GM08714 (cell line): ENCODE measurements around the gene DOK4.

ENCODE experiments used
- H3K4me3 ChIP-seq: fragments of 200-500 bp; sonication (Bioruptor generic); 2 replicates; pipeline ENCODE4 v1.5.1; 2014; ENCODE audit warnings: mild to moderate bottlenecking, low read length, inconsistent platforms
- ZNF274 ChIP-seq: IDR thresholded peaks from 2 replicates; pipeline ENCODE4 v1.6.1; 2012; ENCODE audit warnings: mild to moderate bottlenecking, low read depth, low read length

Gene DOK4

DNA sequence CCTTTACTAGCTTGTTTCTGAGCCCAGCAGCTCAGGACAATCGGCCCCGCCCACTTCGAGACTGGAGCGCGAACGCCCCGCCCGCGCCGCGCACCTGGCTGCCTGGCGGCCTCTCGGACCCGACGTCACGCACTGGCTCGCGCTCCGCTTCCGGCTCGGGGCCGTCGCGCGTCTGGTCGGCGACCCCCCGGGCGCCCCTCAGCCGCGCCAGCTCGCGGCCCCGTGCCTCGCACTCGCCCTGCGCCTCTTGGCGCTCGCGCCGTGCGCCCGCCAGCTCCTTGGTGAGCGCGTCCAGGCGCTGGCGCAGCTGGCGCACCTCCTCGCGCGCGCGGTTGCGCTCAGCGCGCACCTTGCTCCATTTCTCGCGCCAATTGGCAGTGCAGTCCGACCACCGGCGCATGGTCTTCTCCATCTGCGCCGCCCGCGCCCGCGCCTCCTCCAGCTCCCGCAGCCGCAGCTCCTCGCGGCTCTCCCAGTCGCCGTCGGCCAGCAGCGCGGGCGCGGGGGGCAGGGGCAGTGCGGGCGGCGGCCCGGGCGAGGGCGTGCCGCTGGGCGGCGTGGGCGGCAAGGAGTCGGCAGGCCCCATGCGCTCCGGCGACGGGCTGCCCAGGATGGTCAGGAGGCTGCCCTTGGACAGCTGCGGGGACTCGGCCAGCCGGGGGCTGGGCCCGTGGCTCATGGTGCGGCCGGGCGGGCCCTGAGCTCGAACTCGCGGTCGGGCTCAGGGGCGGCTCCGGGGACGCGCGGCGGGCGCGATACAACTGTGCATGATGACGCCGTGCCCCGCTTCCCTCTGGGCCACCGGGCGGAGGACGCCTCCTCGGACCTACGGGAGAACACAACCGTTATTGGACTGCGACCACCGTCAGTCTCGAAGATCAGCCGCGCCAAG, 42.5 kb upstream of the DOK4 start:
- TF ChIP-seq ZNF274: no peak
- H3K4me3 ChIP-seq: no peak overlapping the region

DNA sequence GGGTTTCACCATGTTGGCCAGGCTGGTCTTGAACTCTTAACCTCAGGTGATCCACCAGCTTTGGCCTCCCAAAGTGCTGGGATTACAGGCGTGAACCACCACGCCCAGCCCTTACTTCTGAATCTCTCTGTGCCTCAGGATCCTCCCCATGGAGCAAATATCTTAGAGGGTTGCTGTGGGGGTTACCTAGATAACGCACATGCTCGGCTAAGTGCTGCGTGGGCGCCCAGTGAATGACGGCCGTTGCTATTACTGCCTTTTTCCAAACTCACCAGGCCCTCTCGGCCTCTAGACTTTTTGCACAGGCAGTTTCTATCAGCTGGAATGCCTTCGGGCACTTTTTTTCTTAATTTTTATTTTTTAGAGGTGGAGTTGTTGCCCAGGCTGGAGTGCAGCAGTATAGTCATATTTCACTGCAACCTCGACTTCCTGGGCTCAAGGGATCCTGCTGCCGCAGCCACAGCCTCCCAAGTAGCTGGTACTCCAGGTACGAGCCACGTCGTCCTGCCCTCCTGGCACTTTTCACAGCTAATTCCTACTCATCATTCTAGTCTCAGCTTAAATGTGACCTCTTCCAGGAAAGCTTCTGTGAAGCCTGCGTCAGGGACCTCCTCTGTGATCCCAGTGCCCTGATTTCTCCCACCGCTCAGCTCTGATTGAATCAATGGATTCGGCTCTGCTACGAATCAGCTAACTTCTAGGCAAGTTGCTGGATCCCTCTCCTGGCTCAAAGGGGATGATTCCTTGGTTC, 41.5 kb upstream of the DOK4 start:
- no peak for TF ChIP-seq ZNF274
- no peak overlapping the region for H3K4me3 ChIP-seq

DNA sequence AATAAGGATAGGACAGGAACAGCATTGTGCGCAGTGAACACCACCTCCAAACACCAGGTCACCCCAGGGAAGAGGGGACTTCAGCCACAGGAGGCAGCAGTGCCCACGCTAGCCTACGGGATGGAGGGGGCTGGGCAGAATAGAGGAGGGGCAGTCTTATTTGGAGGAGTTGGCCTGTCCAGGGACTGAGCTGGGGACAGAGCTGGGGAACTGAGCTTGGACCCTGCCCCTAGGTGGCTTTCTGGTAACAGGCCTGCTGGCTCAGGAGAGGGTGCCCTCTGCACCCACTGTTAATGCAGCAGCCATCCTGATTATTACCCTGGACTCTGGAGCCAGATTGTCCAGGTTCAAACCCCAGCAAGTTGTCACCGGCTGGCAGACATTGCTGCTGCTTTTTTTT, 40.7 kb upstream of the DOK4 start:
- no peak for TF ChIP-seq ZNF274
- no peak overlapping the region for H3K4me3 ChIP-seq

DNA sequence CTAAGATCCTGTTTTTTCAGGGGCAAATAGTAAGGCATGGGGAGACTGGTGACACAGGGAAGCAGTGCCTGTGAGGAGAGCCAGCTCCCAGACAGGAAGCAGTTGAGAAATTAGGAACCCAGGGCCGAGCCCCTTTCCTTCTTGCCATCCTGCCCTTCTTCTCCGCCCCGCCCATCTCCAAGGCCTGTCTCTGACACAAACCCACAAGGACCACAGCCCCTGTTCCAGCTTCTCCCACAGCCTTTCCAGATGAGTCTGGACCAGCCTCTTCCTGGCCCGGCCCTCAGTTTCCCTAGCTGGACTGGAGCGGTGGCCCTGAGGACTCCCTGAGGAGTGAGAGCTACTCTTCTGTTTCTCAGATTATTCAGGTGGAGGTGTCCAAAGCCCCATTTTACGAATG, 40.2 kb upstream of the DOK4 start:
- TF ChIP-seq ZNF274: no peak
- no peak overlapping the region for H3K4me3 ChIP-seq

DNA sequence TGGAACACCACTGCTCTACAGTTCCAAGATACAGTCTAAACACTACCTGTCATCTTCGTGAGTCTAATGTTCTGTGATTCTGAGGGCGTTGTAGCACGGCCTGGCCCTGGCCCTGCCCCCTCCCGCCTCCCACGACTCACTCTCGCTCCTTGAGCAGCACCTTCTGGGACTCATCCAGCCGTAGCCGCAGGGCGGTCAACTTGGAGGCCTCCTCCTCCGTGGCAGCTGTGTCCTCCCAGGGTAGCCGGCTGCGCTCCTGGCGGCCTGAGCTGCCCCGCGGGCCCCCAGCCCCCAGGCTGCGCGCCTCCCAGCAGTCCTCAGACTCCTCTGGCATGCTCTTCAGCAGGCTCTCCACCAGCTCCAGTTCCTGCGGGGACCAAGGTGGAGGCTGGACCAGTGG, 39.5 kb upstream of the DOK4 start:
- H3K4me3 ChIP-seq: no peak overlapping the region
- TF ChIP-seq ZNF274: no peak

DNA sequence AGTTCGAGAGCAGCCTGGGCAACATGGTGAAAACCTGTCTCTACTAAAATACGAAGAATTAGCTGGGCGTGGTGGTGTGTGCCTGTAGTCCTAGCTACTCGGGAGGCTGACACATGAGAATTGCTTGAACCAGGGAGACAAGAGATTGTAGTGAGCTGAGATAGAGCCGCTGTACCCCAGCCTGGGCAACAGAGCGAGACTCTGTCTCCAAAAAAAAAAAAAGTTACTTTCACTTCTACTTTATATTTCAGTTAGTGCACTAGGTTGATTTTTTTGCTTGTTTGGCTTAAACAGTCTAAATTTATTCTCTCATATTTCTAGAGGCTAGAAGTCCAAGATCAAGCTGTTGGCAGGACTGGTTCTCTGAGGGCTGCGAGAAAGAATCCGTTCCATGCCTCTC, 36.7 kb upstream of the DOK4 start:
- no peak for TF ChIP-seq ZNF274
- no peak overlapping the region for H3K4me3 ChIP-seq

DNA sequence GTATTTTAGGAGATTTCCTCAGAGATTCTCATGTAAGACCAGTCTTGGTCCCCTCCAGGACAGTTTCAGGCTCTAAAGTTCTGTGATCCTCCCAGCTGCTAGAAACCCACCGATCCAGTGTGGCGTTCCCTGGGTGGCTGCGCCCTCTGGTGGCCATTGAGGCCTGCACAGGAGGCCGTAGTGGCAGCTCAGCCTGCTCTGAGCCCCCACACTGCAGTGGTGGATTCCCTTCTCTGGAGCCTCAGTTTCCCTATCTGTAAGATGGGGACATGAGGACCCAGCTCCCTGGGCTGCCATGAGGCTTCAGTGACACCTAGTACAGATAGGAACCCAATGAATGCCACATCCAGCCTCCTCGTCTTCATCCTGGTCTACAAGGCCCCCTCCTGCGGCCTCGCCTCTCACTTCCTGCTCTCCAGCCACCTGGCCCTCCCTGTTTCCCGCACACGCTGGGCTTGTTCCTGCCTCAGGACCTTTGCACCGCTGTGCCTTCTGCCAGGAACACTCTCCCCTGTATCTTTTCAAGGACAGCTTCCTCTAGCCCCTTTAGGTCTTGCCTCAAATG, 33.6 kb upstream of the DOK4 start:
- TF ChIP-seq ZNF274: no peak
- H3K4me3 ChIP-seq: no peak overlapping the region

DNA sequence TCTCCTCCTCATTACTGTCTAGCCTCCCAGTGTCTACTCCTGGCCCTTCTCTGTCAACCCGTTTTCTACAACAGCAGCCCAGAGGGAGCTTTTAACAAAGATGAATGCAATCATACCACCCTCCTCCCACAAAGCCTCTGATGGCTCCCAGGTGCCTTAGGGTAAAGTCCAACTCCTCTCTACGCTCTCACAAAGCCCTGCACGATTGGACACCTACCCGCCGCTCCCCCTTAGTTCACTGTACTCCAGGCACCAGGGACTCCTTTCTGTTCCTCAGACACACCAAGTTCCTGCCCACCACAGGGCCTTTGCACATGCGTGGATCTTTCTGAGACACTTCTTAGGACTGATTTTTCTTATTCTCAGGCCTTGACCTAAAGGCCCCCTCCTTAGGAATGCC, 32.6 kb upstream of the DOK4 start:
- no peak overlapping the region for H3K4me3 ChIP-seq
- TF ChIP-seq ZNF274: no peak

DNA sequence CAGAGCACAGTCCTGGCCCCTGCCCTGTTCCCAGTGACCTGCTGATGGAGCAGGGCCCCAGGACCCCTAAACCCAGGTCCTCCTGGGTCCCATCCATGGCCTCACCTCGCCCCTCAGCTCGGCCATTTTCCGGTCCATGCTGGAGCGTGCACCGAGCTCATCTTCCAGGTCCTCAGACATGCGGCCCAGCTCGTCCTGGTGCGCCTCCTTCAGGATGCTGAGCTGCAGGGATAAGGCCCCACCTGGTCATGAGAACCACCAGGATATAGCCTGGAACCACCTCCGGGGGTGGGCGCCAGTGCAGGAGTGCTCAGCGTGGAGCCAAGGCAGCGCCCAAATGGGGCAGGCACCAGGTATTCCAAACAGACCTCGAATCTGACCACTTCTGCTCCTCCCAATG, 32.2 kb upstream of the DOK4 start:
- no peak for TF ChIP-seq ZNF274

DNA sequence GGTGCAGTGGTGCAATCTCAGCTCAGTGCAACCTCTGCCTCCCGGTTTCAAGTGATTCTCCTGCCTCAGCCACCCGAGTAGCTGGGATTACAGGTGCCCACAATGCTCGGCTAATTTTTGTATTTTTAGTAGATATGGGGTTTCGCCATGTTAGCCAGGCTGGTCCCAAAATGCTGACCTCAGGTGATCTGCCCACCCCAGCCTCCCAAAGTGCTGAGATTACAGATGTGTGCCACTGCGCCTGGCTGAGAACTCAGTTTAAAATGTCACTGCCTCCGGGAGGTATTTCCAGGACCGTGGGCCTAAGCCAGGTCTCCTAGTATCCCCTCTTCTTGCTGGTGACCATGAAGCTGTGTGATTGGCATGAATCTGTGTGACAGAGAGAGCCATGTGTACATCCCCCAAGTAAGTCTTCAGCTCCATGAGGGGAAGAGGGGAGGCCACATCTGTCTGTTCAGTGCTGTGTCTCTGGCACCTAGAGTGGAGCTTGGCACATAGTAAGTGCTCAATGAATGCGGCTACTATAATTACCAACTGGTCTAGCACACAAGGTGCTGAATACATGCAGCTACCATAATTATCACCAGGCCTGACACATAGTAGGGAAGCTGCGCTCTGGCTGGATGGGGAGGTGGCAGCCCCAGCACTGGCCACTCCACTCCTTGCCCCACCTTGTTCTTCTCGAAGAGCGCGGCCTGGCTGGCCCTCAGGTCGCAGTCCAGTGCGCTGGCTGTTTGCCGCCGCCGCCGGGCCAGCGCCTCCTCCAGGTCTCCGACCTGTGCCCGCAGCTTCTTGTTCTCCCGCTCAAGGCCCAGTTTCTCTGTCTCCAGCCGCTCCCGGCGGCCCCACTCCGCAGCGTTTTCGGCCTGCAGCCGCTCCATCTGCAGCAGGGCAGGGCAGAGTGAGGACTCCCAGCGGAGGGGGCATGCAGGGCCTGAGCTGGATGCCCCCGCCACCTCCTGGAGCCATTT, 31.4 kb upstream of the DOK4 start:
- TF ChIP-seq ZNF274: no peak
- no peak overlapping the region for H3K4me3 ChIP-seq

More for the DNA sequence above, 32.2 kb upstream of the DOK4 start:
- no peak overlapping the region for H3K4me3 ChIP-seq

DNA sequence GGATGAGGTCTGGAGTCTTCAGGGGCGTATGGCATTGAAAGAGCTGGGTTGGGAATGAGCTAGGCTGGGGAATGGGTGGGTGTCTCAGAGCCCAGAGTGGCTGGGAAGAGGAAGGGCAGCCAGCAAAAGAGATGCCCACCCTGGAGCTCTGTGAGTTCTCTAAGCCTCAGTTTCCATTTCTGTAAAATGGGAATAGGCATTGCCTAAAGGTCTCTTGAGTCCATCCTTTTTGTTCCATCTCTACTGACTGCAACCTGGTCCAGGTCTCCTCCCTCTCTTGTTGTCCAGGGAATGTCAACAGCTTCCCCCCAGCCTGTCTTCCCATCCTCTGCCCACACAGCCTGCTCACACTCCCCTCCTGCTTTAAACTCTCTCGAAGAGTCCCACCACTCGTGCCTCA, 30.5 kb upstream of the DOK4 start:
- H3K4me3 ChIP-seq: no peak overlapping the region
- no peak for TF ChIP-seq ZNF274

DNA sequence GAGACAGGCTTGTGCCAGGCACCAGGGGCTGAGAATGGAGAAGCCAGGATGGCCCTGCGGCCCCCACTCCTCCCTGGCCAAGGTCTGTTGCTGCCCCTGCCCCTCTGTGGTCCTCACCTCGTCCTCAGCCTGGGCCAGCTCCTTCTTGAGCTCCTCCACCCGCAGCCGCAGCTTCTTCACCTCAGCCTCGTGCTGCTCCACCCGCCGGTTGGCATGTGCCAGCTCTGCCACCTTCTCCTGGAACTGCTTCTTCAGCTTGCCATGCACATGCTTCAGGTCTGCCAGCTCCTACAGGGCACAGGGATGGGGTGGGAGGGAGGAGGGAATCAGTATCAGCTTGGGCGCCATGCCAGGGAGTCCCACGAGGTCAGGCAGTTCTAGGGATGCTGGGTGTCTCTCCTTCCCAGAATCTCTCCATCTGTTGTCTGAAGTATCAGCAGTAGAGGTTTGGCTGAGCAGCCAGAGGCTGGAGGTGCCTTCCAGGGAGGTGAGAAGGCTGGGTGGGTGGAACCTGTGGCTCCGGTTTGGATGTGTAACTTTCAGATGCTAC, 30.0 kb upstream of the DOK4 start:
- H3K4me3 ChIP-seq: no peak overlapping the region
- TF ChIP-seq ZNF274: no peak

DNA sequence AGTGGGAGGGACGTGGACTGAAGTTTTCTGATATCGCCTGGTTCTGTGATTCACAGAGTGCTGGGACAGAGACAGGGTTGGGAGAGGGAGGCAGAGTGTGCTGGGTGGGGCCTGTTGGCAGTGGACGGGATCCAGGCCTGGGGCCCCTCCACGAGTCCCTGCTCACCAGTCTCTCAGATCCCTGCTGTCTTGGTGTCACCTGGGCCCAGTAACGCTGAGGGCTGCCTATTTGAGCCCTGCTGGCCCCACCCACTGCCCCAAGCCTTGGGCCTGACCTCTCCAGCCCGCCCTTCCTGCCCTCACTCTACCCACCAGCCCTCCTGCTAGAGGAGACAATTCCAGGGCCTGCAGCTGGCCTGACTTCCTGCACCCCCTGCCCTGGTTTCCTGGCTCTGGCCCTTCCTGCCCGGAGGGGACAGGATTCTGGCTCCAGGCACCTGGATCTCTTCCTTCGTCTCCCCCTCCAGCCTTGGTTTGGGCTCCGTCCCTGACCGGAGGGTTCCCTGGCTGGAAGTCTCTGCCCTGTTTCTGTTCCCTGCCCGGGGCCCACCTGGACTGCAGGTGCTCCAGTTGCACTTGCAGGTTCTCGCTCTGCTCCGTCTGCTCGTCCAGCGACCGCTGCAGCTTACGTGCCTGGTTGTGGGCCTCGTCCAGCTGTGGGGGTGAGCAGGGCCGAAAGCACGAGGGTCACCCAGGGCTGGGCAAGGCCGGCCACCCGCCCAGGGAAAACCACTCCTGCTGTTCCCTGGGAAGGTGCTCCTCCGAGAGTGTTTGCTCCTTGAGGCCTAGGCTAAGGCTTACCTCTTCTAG, 28.7 kb upstream of the DOK4 start:
- H3K4me3 ChIP-seq: no peak overlapping the region
- no peak for TF ChIP-seq ZNF274

DNA sequence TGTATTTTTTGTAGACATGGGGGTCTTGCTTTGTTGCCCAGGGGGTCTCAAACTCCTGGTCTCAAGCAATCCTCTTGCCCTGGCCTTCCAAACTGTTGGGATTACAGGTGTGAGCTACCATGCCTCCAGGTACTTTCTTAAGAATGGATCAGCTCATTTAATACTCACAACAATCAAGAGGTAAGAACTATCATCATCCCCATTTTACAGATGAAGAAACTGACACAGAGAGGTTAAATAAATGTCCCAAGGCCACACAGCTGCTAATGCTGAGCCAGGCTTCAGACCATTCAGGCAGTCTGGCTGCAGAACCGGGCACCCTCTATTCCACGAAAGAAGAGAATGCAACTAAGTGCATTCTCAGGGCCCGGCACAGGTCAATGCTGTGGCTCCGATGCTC, 28.1 kb upstream of the DOK4 start:
- no peak for TF ChIP-seq ZNF274
- H3K4me3 ChIP-seq: no peak overlapping the region
